Liver (tissue), 3 donors: ENCODE data around the gene TMED9.

Experiments used
- CTCF ChIP-seq: fragments of 150-350 bp; IDR thresholded peaks from 2 replicates; pipeline ENCODE4 v1.5.1; 2017; ENCODE audit warnings: improper control_type of control experiment, low read depth, low read length; ENCODE audit not compliant: missing input control
- FOXA1 ChIP-seq: IDR thresholded peaks from 2 replicates; pipeline ENCODE4 v1.6.1; 2016; ENCODE audit warnings: antibody characterized with exemption
- HNF4G ChIP-seq: IDR thresholded peaks from 2 replicates; pipeline ENCODE4 v1.6.1; 2016; ENCODE audit warnings: antibody characterized with exemption
- MAX ChIP-seq: IDR thresholded peaks from 2 replicates; pipeline ENCODE4 v1.6.1; 2016; ENCODE audit warnings: antibody characterized with exemption
- REST ChIP-seq: IDR thresholded peaks from 2 replicates; pipeline ENCODE4 v1.6.1; 2016; ENCODE audit warnings: antibody characterized with exemption, mild to moderate bottlenecking
- donor health status: healthy.
- donor health status: healthy.

GRCh38 chr5:177606071-177607051 is 14.4 kb downstream of the TMED9 start:
- no peak for TF ChIP-seq CTCF
- no peak for TF ChIP-seq REST
- TF ChIP-seq HNF4G = no peak
- TF ChIP-seq FOXA1 = no peak
- TF ChIP-seq MAX = no peak
